Mammary epithelial cell (primary cell): Measurements from ENCODE around the gene CRELD2.

Experiments used
- EZH2 ChIP-seq: IDR thresholded peaks from 2 replicates; pipeline ENCODE4 v1.6.1; 2012; ENCODE audit warnings: low read length, inconsistent platforms, borderline replicate concordance
- TF ChIP-seq, protein P1 (sequence below), 2 donors: IDR thresholded peaks in 1 of 2; conservative IDR thresholded peaks in 1 of 2; 2 replicates each; pipeline ENCODE4 v1.5.1; 2011 to 2012; ENCODE audit warnings: inconsistent platforms in 2 of 2, low read length in 2 of 2, mild to moderate bottlenecking in 2 of 2, control low read depth in 1 of 2, low read depth in 1 of 2; ENCODE audit not compliant: insufficient read depth in 1 of 2; ENCODE audit errors: extremely low read depth in 1 of 2

DNA sequence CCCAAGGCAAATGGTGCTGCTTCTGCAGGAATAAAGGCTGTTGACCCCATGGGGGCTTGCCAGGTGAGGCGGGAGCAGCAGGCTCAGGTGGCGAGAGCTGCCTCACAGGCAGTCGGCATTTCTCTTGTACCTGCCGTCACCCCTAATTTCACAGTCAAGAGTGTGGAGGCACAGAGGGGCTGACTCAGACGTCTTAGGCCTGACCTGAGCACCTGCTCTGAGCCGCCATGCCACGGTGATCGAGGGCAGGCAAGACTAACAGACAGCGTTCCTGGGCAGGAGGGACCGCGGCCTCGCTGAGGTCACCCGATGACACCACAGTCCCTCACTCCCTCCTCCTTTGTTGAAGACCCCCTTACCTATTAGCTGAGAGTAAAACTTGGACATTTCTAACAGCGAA, 5.4 kb upstream of the CRELD2 start:
- TF ChIP-seq, protein P1, sequence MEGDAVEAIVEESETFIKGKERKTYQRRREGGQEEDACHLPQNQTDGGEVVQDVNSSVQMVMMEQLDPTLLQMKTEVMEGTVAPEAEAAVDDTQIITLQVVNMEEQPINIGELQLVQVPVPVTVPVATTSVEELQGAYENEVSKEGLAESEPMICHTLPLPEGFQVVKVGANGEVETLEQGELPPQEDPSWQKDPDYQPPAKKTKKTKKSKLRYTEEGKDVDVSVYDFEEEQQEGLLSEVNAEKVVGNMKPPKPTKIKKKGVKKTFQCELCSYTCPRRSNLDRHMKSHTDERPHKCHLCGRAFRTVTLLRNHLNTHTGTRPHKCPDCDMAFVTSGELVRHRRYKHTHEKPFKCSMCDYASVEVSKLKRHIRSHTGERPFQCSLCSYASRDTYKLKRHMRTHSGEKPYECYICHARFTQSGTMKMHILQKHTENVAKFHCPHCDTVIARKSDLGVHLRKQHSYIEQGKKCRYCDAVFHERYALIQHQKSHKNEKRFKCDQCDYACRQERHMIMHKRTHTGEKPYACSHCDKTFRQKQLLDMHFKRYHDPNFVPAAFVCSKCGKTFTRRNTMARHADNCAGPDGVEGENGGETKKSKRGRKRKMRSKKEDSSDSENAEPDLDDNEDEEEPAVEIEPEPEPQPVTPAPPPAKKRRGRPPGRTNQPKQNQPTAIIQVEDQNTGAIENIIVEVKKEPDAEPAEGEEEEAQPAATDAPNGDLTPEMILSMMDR (conservative IDR thresholded peaks at IDR 0.05 in 1 of 2, IDR thresholded peaks at IDR 0.05 in 1 of 2; ENCODE audit: extremely low read depth in 1 of 2, insufficient read depth in 1 of 2, low read depth in 1 of 2, low read length in 2 of 2), result no peak
- TF ChIP-seq EZH2, result no peak
